ENCODE measurements around the gene KCTD5. TPM values are rescaled to one million over a fixed set of nuclear protein-coding genes. Genes with fewer than 3 reads are reported as not detected.

Gene KCTD5
- total and polyA plus RNA-seq, 9 of the 15 experiments (the other 6 are each of a cell fraction or from before 2014, with no cell fraction given) = 0.73 to 58.3 (median 32.3) TPM

DNA sequence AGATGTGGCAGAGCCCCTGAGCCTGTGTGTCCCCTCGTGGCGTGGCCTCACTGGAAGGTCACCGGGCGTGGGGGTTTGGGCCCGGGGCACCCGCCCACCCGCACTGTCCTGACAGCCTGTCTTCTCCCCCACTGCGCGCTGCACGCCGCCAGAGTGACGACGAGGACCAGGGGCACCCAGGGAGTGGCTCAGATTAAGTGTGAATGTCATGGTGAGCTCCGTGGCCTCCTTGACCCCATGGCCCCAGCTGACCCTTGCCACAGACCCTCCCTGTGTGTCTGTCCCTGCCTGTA, 22.6 kb downstream of the KCTD5 start (continued):
- TF ChIP-seq POLR2B (IDR thresholded peaks at IDR 0.05; ENCODE audit: low read depth, partially characterized antibody) = no peak
- TF ChIP-seq DDX20 (tag; IDR thresholded peaks at IDR 0.05; ENCODE audit: low read depth) = no peak
- TF ChIP-seq, protein P1, sequence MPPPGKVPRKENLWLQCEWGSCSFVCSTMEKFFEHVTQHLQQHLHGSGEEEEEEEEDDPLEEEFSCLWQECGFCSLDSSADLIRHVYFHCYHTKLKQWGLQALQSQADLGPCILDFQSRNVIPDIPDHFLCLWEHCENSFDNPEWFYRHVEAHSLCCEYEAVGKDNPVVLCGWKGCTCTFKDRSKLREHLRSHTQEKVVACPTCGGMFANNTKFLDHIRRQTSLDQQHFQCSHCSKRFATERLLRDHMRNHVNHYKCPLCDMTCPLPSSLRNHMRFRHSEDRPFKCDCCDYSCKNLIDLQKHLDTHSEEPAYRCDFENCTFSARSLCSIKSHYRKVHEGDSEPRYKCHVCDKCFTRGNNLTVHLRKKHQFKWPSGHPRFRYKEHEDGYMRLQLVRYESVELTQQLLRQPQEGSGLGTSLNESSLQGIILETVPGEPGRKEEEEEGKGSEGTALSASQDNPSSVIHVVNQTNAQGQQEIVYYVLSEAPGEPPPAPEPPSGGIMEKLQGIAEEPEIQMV (tag; conservative IDR thresholded peaks at IDR 0.05; ENCODE audit: low read depth) = no peak

DNA sequence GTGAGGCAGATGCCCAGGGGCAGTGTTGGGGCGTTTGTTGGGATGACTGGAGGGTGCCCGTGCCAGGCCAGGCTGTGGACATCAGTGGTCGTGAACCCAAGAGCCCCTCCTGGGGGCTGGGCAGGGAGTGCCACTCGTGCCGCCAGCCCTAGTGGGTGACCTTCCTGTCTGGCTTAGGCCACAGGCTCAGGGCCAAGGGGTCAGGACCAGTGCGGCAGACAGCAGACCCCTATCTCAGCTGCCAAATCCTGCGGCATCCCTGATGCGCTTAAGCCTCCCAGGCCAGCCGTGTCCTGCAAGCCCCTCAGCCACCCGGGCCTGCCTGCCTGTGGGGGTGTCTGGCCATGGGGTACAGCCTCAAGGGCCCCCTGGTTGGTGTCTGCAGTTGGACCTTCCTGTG, 23.0 kb downstream of the KCTD5 start:
- Histone ChIP-seq H3K9me1 (ENCODE audit: control insufficient read depth, insufficient read depth, low read length) (peaks cover 2% of the 10 kb centered on the region), H3K27ac (ENCODE audit: extremely low read depth, low read depth, low read length) (no peak overlapping the region), H3K79me2 (ENCODE audit: control insufficient read depth, insufficient read depth, low read length) (no peaks in the 10 kb centered on the region), H3K4me3 (no peak overlapping the region), H3K9ac (ENCODE audit: insufficient read depth in 1 of 2, low read depth in 2 of 2, low read length in 2 of 2) (peak overlapping the region in 1 of 2 experiments; percentile 58; a peak in 1 of 4 replicates), H4K20me1 (replicated peaks; ENCODE audit: control insufficient read depth, insufficient read depth, low read length) (no peaks in the 10 kb centered on the region; the same call in 1 of the 2 replicates), H3K36me3 (ENCODE audit: control insufficient read depth, insufficient read depth, low read length) (peaks cover 64% of the 10 kb centered on the region; the same call in 1 of the 3 replicates), H3K4me2 (ENCODE audit: insufficient read depth, low read length) (no peak overlapping the region), H3K4me1 (replicated peaks in 1 of 2; ENCODE audit: control insufficient read depth in 2 of 2, insufficient read depth in 2 of 2, low read length in 2 of 2) (peaks cover 0 to 39% of the 10 kb centered on the region in 2 experiments; a peak in 2 of 5 replicates), H3K9me3 (replicated peaks; ENCODE audit: control insufficient read depth, insufficient read depth, low read depth, low read length) (no peaks in the 10 kb centered on the region), H3K27me3 (ENCODE audit: control insufficient read depth in 2 of 2, insufficient read depth in 2 of 2, low read length in 2 of 2) (no peaks in the 10 kb centered on the region), H2AFZ (ENCODE audit: low read depth, low read length) (no peak overlapping the region)
- ATAC-seq (no peak), DNase-seq (ENCODE audit: extremely low read depth in 1 of 4, low spot score in 3 of 4) (no peak), FAIRE-seq (no peak)
- intact Hi-C loops (cut with micrococcal nuclease) (no loop called here), in situ Hi-C loops (cut with MboI) (no loop called here)
- BruUV-seq (replicated peaks) = no TSS peak
- ChIA-PET CTCF (ENCODE audit: low intra/inter-chr PET ratio) (interaction anchor here (0.6 kb wide), 1 partner anchor 17 kb away, joined by 4 read pairs; no protein-coding TSS in a partner anchor), POLR2A (no interaction called here)
- no peak for TF ChIP-seq XRCC4 (IDR thresholded peaks at IDR 0.05; ENCODE audit: extremely low read depth, insufficient read depth, insufficient read length)
- no peak for TF ChIP-seq EP400 (IDR thresholded peaks at IDR 0.05)
- TF ChIP-seq ZKSCAN8 (CRISPR knock-in tag; IDR thresholded peaks at IDR 0.05) = no peak
- TF ChIP-seq XRCC5 (IDR thresholded peaks at IDR 0.05; ENCODE audit: low read depth, low read length) = no peak
- no peak for TF ChIP-seq CBX8 (IDR thresholded peaks at IDR 0.05; ENCODE audit: borderline replicate concordance, extremely low read depth, low read depth, low read length, poor library complexity, severe bottlenecking)
- no peak for TF ChIP-seq ZC3H8 (IDR thresholded peaks at IDR 0.05)
- no peak for TF ChIP-seq ARID2 (IDR thresholded peaks at IDR 0.05)
- no peak for TF ChIP-seq ZNF431 (CRISPR knock-in tag; IDR thresholded peaks at IDR 0.05)
- TF ChIP-seq ZNF239 (CRISPR knock-in tag; IDR thresholded peaks at IDR 0.05) = no peak
- TF ChIP-seq, protein P2, sequence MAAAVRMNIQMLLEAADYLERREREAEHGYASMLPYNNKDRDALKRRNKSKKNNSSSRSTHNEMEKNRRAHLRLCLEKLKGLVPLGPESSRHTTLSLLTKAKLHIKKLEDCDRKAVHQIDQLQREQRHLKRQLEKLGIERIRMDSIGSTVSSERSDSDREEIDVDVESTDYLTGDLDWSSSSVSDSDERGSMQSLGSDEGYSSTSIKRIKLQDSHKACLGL (CRISPR knock-in tag; IDR thresholded peaks at IDR 0.05; ENCODE audit: borderline replicate concordance, poor library complexity, severe bottlenecking) = no peak
- no peak for TF ChIP-seq ZNF347 (CRISPR knock-in tag; IDR thresholded peaks at IDR 0.05; ENCODE audit: low read depth)
- no peak for TF ChIP-seq ZNF324 (CRISPR knock-in tag; IDR thresholded peaks at IDR 0.05)
- WGBS (ENCODE audit: insufficient coverage, low coverage, missing lambda C conversion rate) = 94% methylated on average over 10 of the region's 10 CpGs
